MM.1S (cell line): ENCODE data around the gene PARP6.

ENCODE experiments used
- DNase-seq: peaks from one replicate; pipeline ENCODE4 v3.0.0-alpha.2; 2015
- H2AFZ ChIP-seq: fragments of 300-600 bp; sonication (generic); 2 replicates; pipeline ENCODE4 v1.6.0; 2016; ENCODE audit warnings: antibody characterized with exemption, low read length
- H3F3A ChIP-seq: fragments of 300-600 bp; sonication (generic); 2 replicates; pipeline ENCODE4 v1.6.1; 2016; ENCODE audit warnings: mild to moderate bottlenecking, antibody characterized with exemption, low read length, moderate library complexity, mixed read lengths; ENCODE audit not compliant: insufficient read depth
- H3K27ac ChIP-seq: fragments of 300-600 bp; sonication (generic); 2 replicates; pipeline ENCODE4 v1.5.1; 2016; ENCODE audit warnings: mild to moderate bottlenecking, low read length
- H3K27me3 ChIP-seq: fragments of 300-600 bp; sonication (generic); replicated peaks from 2 replicates; pipeline ENCODE4 v1.6.0; 2016; ENCODE audit warnings: low read length; ENCODE audit not compliant: insufficient read depth
- H3K36me3 ChIP-seq: fragments of 300-600 bp; sonication (generic); replicated peaks from 2 replicates; pipeline ENCODE4 v1.6.1; 2016; ENCODE audit warnings: mild to moderate bottlenecking, low read length, mixed read lengths; ENCODE audit not compliant: insufficient read depth
- H3K4me1 ChIP-seq: fragments of 300-600 bp; sonication (generic); 2 replicates; pipeline ENCODE4 v1.6.1; 2016; ENCODE audit warnings: low read length, mixed read lengths
- H3K4me2 ChIP-seq: fragments of 300-600 bp; sonication (generic); 2 replicates; pipeline ENCODE4 v1.6.0; 2016; ENCODE audit warnings: low read depth, low read length
- H3K4me3 ChIP-seq: fragments of 300-600 bp; sonication (generic); 2 replicates; pipeline ENCODE4 v1.5.1; 2016; ENCODE audit warnings: low read length, mixed read lengths
- H3K79me2 ChIP-seq: fragments of 300-600 bp; sonication (generic); 2 replicates; pipeline ENCODE4 v1.6.1; 2016; ENCODE audit warnings: mixed run types, low read length, mixed read lengths
- H3K9ac ChIP-seq: fragments of 300-600 bp; sonication (generic); 2 replicates; pipeline ENCODE4 v1.6.1; 2016; ENCODE audit warnings: low read length, mixed read lengths
- H3K9me2 ChIP-seq: fragments of 300-600 bp; sonication (generic); replicated peaks from 2 replicates; pipeline ENCODE4 v1.6.1; 2016; ENCODE audit warnings: mild to moderate bottlenecking, low read length, mixed read lengths; ENCODE audit not compliant: insufficient read depth
- H3K9me3 ChIP-seq: fragments of 300-600 bp; sonication (generic); replicated peaks from 2 replicates; pipeline ENCODE4 v1.6.1; 2016; ENCODE audit warnings: mild to moderate bottlenecking, low read length, mixed read lengths; ENCODE audit not compliant: insufficient read depth
- H4K20me1 ChIP-seq: fragments of 300-600 bp; sonication (generic); 2 replicates; pipeline ENCODE4 v1.6.1; 2016; ENCODE audit warnings: mild to moderate bottlenecking, low read length, moderate library complexity, mixed read lengths; ENCODE audit not compliant: insufficient read depth
- EZH2 ChIP-seq: fragments of 300-600 bp; sonication (generic); optimal IDR thresholded peaks from 2 replicates; pipeline ENCODE3; 2017; ENCODE audit warnings: low read depth, mild to moderate bottlenecking, antibody characterized with exemption, low read length, mixed read lengths
- EZH2phosphoT487 ChIP-seq: fragments of 300-600 bp; sonication (generic); IDR thresholded peaks from 2 replicates; pipeline ENCODE4 v1.6.1; 2018; ENCODE audit warnings: antibody characterized with exemption, low read length
- TF ChIP-seq, protein P1 (sequence below): fragments of 300-600 bp; sonication (generic); IDR thresholded peaks from 2 replicates; pipeline ENCODE4 v1.5.1; 2016; ENCODE audit warnings: antibody characterized with exemption, low read length, mixed read lengths

The PARP6 gene

DNA sequence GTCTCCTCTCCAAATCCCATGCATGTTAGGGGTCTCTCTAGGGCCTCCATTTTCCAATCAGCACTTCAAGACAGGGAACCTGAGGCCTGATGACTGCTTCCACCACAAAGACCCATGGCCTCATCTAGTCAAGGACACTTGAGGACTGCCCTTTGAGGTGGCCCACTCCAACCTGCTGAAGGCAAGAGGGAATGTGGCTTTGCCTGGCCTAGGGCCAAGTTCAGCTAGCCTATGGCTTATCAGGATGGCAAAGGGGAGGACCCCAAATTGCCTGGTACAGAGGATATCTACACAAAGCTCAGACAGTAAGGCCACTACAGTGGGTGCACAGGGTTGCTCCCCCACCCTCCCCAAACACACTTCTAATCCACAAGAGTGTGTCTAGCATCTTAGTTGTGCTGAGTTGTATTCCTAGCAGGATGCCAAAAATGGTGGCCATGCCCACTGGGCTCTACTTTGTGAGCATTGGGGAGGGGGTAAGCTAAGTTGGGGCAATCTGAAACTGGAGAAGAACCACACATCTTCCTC lies 64.7 kb downstream of the PARP6 start:
- H4K20me1 ChIP-seq = no peaks in the 10 kb centered on the region
- peaks cover 16% of the 10 kb centered on the region for H3F3A ChIP-seq

GRCh38 chr15:72206677-72207000 lies 65.7 kb downstream of the PARP6 start:
- Histone ChIP-seq H4K20me1 (peaks cover 4% of the 10 kb centered on the region; the same call in 1 of the 2 replicates), H3K36me3 (peaks cover 19% of the 10 kb centered on the region), H3K4me3 (no peak overlapping the region), H3K27me3 (no peaks in the 10 kb centered on the region), H3K79me2 (peaks cover 19% of the 10 kb centered on the region), H3K4me2 (no peak overlapping the region), H3K27ac (no peak overlapping the region), H3K9me3 (no peaks in the 10 kb centered on the region), H2AFZ (no peak overlapping the region), H3K9ac (no peak overlapping the region), H3F3A (peaks cover 24% of the 10 kb centered on the region), H3K9me2 (no peaks in the 10 kb centered on the region), H3K4me1 (peaks cover 21% of the 10 kb centered on the region)
- no peak for DNase-seq
- TF ChIP-seq EZH2phosphoT487 = no peak
- TF ChIP-seq EZH2 = no peak
- TF ChIP-seq, protein P1, sequence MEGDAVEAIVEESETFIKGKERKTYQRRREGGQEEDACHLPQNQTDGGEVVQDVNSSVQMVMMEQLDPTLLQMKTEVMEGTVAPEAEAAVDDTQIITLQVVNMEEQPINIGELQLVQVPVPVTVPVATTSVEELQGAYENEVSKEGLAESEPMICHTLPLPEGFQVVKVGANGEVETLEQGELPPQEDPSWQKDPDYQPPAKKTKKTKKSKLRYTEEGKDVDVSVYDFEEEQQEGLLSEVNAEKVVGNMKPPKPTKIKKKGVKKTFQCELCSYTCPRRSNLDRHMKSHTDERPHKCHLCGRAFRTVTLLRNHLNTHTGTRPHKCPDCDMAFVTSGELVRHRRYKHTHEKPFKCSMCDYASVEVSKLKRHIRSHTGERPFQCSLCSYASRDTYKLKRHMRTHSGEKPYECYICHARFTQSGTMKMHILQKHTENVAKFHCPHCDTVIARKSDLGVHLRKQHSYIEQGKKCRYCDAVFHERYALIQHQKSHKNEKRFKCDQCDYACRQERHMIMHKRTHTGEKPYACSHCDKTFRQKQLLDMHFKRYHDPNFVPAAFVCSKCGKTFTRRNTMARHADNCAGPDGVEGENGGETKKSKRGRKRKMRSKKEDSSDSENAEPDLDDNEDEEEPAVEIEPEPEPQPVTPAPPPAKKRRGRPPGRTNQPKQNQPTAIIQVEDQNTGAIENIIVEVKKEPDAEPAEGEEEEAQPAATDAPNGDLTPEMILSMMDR = no peak

More for the DNA sequence above, 64.7 kb downstream of the PARP6 start:
- Histone ChIP-seq H3K27ac (no peak overlapping the region), H2AFZ (no peak overlapping the region), H3K9me2 (no peaks in the 10 kb centered on the region), H3K4me2 (no peak overlapping the region), H3K79me2 (peaks cover 28% of the 10 kb centered on the region), H3K4me3 (no peak overlapping the region), H3K27me3 (no peaks in the 10 kb centered on the region), H3K4me1 (peaks cover 13% of the 10 kb centered on the region), H3K9ac (no peak overlapping the region), H3K9me3 (no peaks in the 10 kb centered on the region), H3K36me3 (peaks cover 20% of the 10 kb centered on the region)
- TF ChIP-seq, protein P1 = no peak
- no peak for TF ChIP-seq EZH2phosphoT487
- TF ChIP-seq EZH2 = no peak
- no peak for DNase-seq

- Histone ChIP-seq H3K4me1 (peaks cover 26% of the 10 kb centered on the region), H3K9ac (no peak overlapping the region), H3K27me3 (no peaks in the 10 kb centered on the region), H4K20me1 (peaks cover 7% of the 10 kb centered on the region; the same call in 1 of the 2 replicates), H3F3A (peaks cover 29% of the 10 kb centered on the region), H3K4me2 (no peak overlapping the region), H3K4me3 (no peak overlapping the region), H3K9me3 (no peaks in the 10 kb centered on the region), H3K27ac (no peak overlapping the region), H3K9me2 (no peaks in the 10 kb centered on the region), H3K79me2 (peaks cover 14% of the 10 kb centered on the region), H2AFZ (no peak overlapping the region), H3K36me3 (peaks cover 18% of the 10 kb centered on the region)
- no peak for DNase-seq
- no peak for TF ChIP-seq EZH2
- TF ChIP-seq, protein P1 = no peak
- TF ChIP-seq EZH2phosphoT487 = no peak
Observed at GRCh38 chr15:72205896-72206676, 66.3 kb downstream of the PARP6 start.
